RWPE1 (cell line): ENCODE measurements around the gene TUBGCP6.
A peak's percentile ranks its signal among the peaks of the same experiment; 100 is the strongest.
"Not testable (repeated sequence)": the region's sequence is repeated elsewhere in the genome, so short reads cannot be mapped to it uniquely, and the experiment has no call there.

ENCODE experiments used
- CTCF ChIA-PET: fragments of 350-600 bp; sonication (Branson Sonifier 250); formaldehyde crosslinking; extraction: SDS; loops from one replicate; lab custom pipeline; 2021; lab: Yijun Ruan, JAX
- POLR2A ChIA-PET: fragments of 400-600 bp; formaldehyde crosslinking; extraction: SDS; loops from one replicate; lab custom pipeline; 2020; ENCODE audit warnings: antibody characterized with exemption; ENCODE audit not compliant: low non-redundant PET; lab: Yijun Ruan, JAX
- DNase-seq: peaks from one replicate; pipeline ENCODE4 v3.0.0; 2012; ENCODE audit warnings: low spot score
- H3K27ac ChIP-seq: fragments of 450-650 bp; 2 replicates; pipeline ENCODE4 v1.5.1; 2017
- TF ChIP-seq, protein P1 (sequence below): fragments of 450-650 bp; conservative IDR thresholded peaks from 2 replicates; pipeline ENCODE4 v1.5.1; 2017; ENCODE audit warnings: low read depth, mild to moderate bottlenecking

Gene TUBGCP6

DNA sequence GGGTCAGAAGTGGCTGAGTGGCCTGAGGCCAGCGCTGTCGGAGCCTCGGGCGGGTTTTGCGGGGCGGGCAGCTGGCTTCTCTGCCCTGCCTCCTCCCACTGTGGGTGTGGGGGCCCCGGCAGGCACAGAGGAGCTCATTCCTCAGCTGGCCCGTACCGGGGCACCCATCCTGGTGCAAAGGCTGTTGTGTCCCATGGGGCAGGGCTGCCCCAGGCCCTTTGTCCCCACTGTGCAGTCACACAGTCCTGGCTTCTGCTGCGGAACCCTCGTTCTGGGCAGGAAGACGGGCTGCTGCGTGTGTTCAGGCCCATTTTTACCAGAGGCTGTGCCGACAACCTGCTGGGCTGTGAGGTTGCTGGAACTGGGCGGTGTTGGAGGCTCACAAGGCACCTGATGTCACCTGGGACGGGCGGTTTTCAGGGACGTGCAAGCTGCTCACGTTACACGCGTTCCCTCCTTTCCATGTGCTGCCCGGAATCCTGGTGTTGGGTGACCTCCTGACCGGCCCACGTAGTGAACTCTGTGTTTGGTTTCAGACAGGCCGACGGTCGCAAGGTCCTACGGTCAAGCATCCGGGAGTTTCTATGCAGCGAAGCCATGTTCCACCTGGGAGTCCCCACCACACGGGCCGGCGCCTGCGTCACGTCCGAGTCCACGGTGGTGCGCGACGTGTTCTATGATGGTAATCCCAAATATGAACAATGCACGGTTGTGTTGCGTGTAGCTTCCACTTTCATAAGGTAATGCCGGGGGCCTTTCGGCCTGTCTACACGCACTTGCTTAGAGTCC, 38.8 kb downstream of the TUBGCP6 start:
- TF ChIP-seq, protein P1, sequence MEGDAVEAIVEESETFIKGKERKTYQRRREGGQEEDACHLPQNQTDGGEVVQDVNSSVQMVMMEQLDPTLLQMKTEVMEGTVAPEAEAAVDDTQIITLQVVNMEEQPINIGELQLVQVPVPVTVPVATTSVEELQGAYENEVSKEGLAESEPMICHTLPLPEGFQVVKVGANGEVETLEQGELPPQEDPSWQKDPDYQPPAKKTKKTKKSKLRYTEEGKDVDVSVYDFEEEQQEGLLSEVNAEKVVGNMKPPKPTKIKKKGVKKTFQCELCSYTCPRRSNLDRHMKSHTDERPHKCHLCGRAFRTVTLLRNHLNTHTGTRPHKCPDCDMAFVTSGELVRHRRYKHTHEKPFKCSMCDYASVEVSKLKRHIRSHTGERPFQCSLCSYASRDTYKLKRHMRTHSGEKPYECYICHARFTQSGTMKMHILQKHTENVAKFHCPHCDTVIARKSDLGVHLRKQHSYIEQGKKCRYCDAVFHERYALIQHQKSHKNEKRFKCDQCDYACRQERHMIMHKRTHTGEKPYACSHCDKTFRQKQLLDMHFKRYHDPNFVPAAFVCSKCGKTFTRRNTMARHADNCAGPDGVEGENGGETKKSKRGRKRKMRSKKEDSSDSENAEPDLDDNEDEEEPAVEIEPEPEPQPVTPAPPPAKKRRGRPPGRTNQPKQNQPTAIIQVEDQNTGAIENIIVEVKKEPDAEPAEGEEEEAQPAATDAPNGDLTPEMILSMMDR: no peak
- no peak for DNase-seq
- ChIA-PET POLR2A (no interaction called here), CTCF (interaction anchor here (0.5 kb wide), 1 partner anchor 22 kb away, joined by 3 read pairs; no protein-coding TSS in a partner anchor)
- H3K27ac ChIP-seq: peak overlapping the region; percentile 42

- DNase-seq, POLR2A ChIA-PET, CTCF ChIA-PET: not testable (repeated sequence)
- H3K27ac ChIP-seq: peak overlapping the region; percentile 42
Measured at GRCh38 chr22:50204998-50205397, 39.8 kb downstream of the TUBGCP6 start.

- ChIA-PET CTCF (no interaction called here), POLR2A (no interaction called here)
- H3K27ac ChIP-seq: peak overlapping the region; percentile 42
- DNase-seq: no peak
- TF ChIP-seq, protein P1: no peak
Measured at GRCh38 chr22:50204571-50204970, 40.3 kb downstream of the TUBGCP6 start.

DNA sequence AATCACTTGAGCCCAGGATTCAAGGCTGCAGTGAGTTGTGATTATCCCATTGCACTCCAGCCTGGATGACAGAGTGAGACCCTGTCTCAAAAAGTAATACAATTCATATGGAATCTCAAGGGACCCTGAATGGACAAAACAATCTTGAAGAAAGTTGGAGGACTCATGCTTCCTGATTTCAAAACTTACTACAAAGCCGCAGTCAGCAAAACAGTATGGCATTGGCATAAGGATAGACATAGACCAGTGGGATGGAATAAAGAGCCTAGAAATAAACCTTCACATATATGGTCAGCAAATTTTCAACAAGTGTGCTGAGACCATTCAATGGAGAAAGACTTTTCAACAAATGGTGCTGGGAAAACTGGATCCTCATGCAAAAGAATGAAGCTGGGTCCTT, 41.5 kb downstream of the TUBGCP6 start:
- ChIA-PET CTCF (interaction anchor here (0.6 kb wide), 1 partner anchor 167 kb away, joined by 3 read pairs; no protein-coding TSS in a partner anchor), POLR2A (no interaction called here)
- H3K27ac ChIP-seq: no peak overlapping the region
- DNase-seq: no peak
- TF ChIP-seq, protein P1: no peak

DNA sequence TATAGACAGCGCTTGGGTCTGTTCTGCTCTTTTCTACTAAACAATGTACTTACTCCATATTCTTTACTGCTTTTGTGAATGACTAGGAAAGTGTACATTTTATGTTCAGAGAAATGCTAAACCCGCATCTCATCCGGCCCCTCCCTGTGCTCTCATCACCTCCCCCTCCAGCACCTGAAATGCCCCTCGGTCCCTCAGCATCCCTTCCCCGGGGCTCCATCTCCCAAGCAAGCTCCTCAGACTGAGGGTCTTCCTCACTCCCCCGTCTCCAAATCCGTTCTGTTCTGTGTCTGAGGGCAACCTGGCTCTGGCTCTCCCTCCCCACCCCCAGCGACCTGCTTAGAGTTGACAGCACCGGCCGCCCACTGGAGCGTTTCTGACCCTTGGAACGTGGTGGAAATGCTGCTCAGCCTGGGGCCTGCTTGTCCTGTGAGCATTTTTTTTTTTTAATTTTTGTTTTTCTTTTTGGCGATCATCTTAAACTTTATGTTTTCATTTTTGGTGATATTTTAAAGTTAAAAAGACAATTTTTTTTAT, 42.6 kb downstream of the TUBGCP6 start:
- POLR2A ChIA-PET: no interaction called here
- peak overlapping the region; percentile 76 for H3K27ac ChIP-seq
- no peak for DNase-seq
- TF ChIP-seq, protein P1: no peak
- CTCF ChIA-PET: interaction anchor here (0.9 kb wide), 1 partner anchor 48 kb away, joined by 4 read pairs; no protein-coding TSS in a partner anchor

GRCh38 chr22:50201191-50202129, 43.4 kb downstream of the TUBGCP6 start:
- TF ChIP-seq, protein P1: no peak
- CTCF ChIA-PET: interaction anchor here (0.9 kb wide), 1 partner anchor 48 kb away, joined by 4 read pairs; no protein-coding TSS in a partner anchor
- POLR2A ChIA-PET: no interaction called here
- peak overlapping the region; percentile 76 for H3K27ac ChIP-seq
- no peak for DNase-seq
